B cell (primary cell): ENCODE data around the gene HGFAC. TPM values are rescaled to one million over a fixed set of nuclear protein-coding genes. Genes with fewer than 3 reads are reported as not detected.

Experiments
- ATAC-seq: fragments of 200-7000 bp; cut with Tn5 transposase; one replicate; pipeline ENCODE4 v1.10.0; 2021; ENCODE audit warnings: low read depth, mild to moderate bottlenecking, moderate number of reproducible peaks, moderate library complexity
- CTCF ChIA-PET: fragments of 350-600 bp; sonication (Branson Sonifier 250); formaldehyde crosslinking; loops from one replicate; lab custom pipeline; 2021; ENCODE audit warnings: antibody characterized with exemption, inconsistent platforms; lab: Charles Lee
- POLR2A ChIA-PET: fragments of 350-600 bp; sonication (Branson Sonifier 250); formaldehyde crosslinking; loops from one replicate; lab custom pipeline; 2021; ENCODE audit warnings: antibody characterized with exemption; lab: Charles Lee
- DNase-seq: peaks from one replicate; pipeline ENCODE4 v3.0.0; 2013
- H2AFZ ChIP-seq: 2 replicates; pipeline ENCODE4 v1.6.1; 2012; ENCODE audit warnings: mild to moderate bottlenecking, low read depth, low read length; ENCODE audit not compliant: insufficient read depth, poor library complexity, severe bottlenecking
- H3K27ac ChIP-seq, 2 donors: 1 replicate in 1 of 2; 2 replicates in 1 of 2; pipeline ENCODE4 v1.5.1; 2012 to 2013; ENCODE audit warnings: low read length in 2 of 2, mild to moderate bottlenecking in 2 of 2, moderate library complexity in 1 of 2
- H3K27me3 ChIP-seq, 4 experiments: fragments of 200-600 bp in 1 of 4; sonication (generic) in 1 of 4; replicated peaks in 1 of 4; 1 replicate in 2 of 4; 2 replicates in 2 of 4; pipeline versions ENCODE4 v1.6.1 to v1.7.0; 2013 to 2016; ENCODE audit warnings: low read length in 3 of 4, mild to moderate bottlenecking in 2 of 4, mixed read lengths in 1 of 4, moderate library complexity in 1 of 4; ENCODE audit not compliant: insufficient read depth in 4 of 4, control insufficient read depth in 3 of 4; ENCODE audit errors: control extremely low read depth in 1 of 4
- H3K36me3 ChIP-seq, 2 experiments: replicated peaks in 1 of 2; 1 replicate in 1 of 2; 2 replicates in 1 of 2; pipeline versions ENCODE4 v1.6.1 to v1.7.1; 2013; ENCODE audit warnings: low read length in 1 of 2; ENCODE audit not compliant: insufficient read depth in 2 of 2, control insufficient read depth in 1 of 2; ENCODE audit errors: control extremely low read depth in 1 of 2, extremely low read depth in 1 of 2
- H3K4me1 ChIP-seq, 2 donors: fragments of 200-600 bp in 1 of 2; sonication (generic) in 1 of 2; 1 replicate in 1 of 2; 2 replicates in 1 of 2; pipeline versions ENCODE4 v1.5.1 to v1.6.1; 2013 to 2017; ENCODE audit warnings: low read length in 2 of 2; ENCODE audit not compliant: control insufficient read depth in 2 of 2, insufficient read depth in 2 of 2
- H3K4me2 ChIP-seq: replicated peaks from 2 replicates; pipeline ENCODE3; 2012; ENCODE audit warnings: mild to moderate bottlenecking, low read depth, low read length; ENCODE audit not compliant: poor library complexity, severe bottlenecking
- H3K4me3 ChIP-seq, 5 experiments: fragments of 200-600 bp in 1 of 5; sonication (generic) in 1 of 5; 1 replicate in 3 of 5; 2 replicates in 2 of 5; pipeline versions ENCODE4 v1.5.1 to v1.7.0; 2011 to 2016; ENCODE audit warnings: low read length in 4 of 5, mild to moderate bottlenecking in 4 of 5, low read depth in 2 of 5, control low read depth in 1 of 5, moderate library complexity in 1 of 5; ENCODE audit not compliant: insufficient read depth in 1 of 5; ENCODE audit errors: control extremely low read depth in 1 of 5, extremely low read depth in 1 of 5
- H3K79me2 ChIP-seq: fragments of 200-600 bp; sonication (generic); one replicate; pipeline ENCODE4 v1.6.0; 2016; ENCODE audit warnings: low read length; ENCODE audit not compliant: control insufficient read depth, insufficient read depth
- H3K9ac ChIP-seq: fragments of 200-600 bp; sonication (generic); 2 replicates; pipeline ENCODE4 v1.6.1; 2017; ENCODE audit warnings: mild to moderate bottlenecking, low read length, moderate library complexity
- H3K9me3 ChIP-seq, 3 donors: one replicate each; pipeline versions ENCODE4 v1.6.1 to v1.7.1; 2013; ENCODE audit warnings: low read length in 2 of 3; ENCODE audit not compliant: control insufficient read depth in 2 of 3, insufficient read depth in 1 of 3; ENCODE audit errors: control extremely low read depth in 1 of 3
- H4K20me1 ChIP-seq: 2 replicates; pipeline ENCODE4 v1.6.0; 2012; ENCODE audit warnings: mild to moderate bottlenecking, low read length; ENCODE audit not compliant: insufficient read depth, control insufficient read depth, poor library complexity, severe bottlenecking
- H3K27ac Mint-ChIP-seq: one replicate; pipeline ENCODE4 v1.8.0; 2021; ENCODE audit warnings: mixed read lengths
- H3K27me3 Mint-ChIP-seq: one replicate; pipeline ENCODE4 v1.8.0; 2021; ENCODE audit warnings: mixed read lengths
- H3K4me1 Mint-ChIP-seq: one replicate; pipeline ENCODE4 v1.8.0; 2021; ENCODE audit warnings: mixed read lengths
- H3K4me3 Mint-ChIP-seq: one replicate; pipeline ENCODE4 v1.8.0; 2021; ENCODE audit warnings: mixed read lengths
- H3K9me3 Mint-ChIP-seq: one replicate; pipeline ENCODE4 v1.8.0; 2022; ENCODE audit warnings: mixed read lengths; ENCODE audit not compliant: insufficient read depth
- EZH2 ChIP-seq: IDR thresholded peaks from 2 replicates; pipeline ENCODE4 v1.6.1; 2012; ENCODE audit warnings: borderline replicate concordance, low read depth, mild to moderate bottlenecking, moderate library complexity, low read length; ENCODE audit not compliant: insufficient read depth, poor library complexity, severe bottlenecking
- WGBS: methylation state at CpG from one replicate; pipeline ENCODE4 v1.1.5; 2013; ENCODE audit warnings: missing lambda C conversion rate; ENCODE audit not compliant: insufficient coverage; 5-methylcytosine and 5-hydroxymethylcytosine counted together
- intact Hi-C: fragments of 100-400 bp; cut with micrococcal nuclease; formaldehyde crosslinking; loops from one replicate; pipeline ENCODE4 v1.10.0; 2022
- polyA plus RNA-seq: library from polyadenylated mRNA; depleted of rRNA; stranded (reverse); fragments of >200 nt; gene quantifications from 2 replicates; pipeline ENCODE4 v1.2.3, GENCODE V29; 2012
- total RNA-seq, 2 donors: library from RNA; stranded (reverse); fragments of 120-200 nt in 1 of 2; gene quantifications; 1 replicate in 1 of 2; 2 replicates in 1 of 2; pipeline versions ENCODE4 v1.2.3 to v1.2.4, GENCODE V29; 2013 to 2022
- TF ChIP-seq, protein P1 (sequence below): fragments of 200-600 bp; IDR thresholded peaks from one replicate; pipeline ENCODE4 v1.8.0; 2022; ENCODE audit warnings: antibody characterized with exemption, mild to moderate bottlenecking

The HGFAC gene
- total and polyA plus RNA-seq, 2 donors (not counting 1 experiment from before 2014, with no cell fraction given) = not detected

DNA sequence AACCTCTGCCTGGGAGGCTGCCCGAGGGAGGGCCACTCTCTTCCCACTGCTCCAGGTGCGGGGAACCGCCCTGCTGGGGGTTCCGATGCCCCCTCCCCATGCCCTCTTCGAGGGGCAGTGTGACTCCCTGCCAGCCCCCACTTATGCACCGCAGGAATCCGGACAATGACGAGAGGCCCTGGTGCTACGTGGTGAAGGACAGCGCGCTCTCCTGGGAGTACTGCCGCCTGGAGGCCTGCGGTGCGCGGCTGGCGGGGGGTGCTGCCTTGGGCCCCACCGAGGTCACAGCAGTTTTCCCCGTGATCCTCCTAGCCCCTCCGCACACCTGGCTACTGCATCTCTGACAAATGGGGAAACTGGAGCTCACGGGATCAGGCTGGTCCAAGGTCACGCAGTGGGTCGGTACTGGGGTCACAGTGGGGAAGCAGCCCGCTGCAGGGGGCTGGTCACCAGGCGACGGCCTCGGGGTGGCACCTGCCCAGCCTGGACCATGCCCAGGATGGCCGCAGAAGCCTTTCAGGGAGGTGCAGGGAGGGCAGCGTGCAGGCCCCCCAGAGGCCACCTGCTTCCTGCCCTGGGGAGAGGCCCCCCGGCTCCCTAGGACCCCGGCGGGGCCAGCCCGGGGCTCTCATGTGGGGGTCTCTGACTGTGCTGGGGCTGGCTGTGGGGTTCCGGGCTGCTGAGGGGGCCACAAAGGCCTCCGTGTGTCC lies 3.5 kb downstream of the HGFAC start:
- H3K27me3 Mint-ChIP-seq = peaks cover 5% of the 10 kb centered on the region
- TF ChIP-seq EZH2 = no peak
- TF ChIP-seq, protein P1, sequence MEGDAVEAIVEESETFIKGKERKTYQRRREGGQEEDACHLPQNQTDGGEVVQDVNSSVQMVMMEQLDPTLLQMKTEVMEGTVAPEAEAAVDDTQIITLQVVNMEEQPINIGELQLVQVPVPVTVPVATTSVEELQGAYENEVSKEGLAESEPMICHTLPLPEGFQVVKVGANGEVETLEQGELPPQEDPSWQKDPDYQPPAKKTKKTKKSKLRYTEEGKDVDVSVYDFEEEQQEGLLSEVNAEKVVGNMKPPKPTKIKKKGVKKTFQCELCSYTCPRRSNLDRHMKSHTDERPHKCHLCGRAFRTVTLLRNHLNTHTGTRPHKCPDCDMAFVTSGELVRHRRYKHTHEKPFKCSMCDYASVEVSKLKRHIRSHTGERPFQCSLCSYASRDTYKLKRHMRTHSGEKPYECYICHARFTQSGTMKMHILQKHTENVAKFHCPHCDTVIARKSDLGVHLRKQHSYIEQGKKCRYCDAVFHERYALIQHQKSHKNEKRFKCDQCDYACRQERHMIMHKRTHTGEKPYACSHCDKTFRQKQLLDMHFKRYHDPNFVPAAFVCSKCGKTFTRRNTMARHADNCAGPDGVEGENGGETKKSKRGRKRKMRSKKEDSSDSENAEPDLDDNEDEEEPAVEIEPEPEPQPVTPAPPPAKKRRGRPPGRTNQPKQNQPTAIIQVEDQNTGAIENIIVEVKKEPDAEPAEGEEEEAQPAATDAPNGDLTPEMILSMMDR = no peak
- no peak overlapping the region for H3K9ac ChIP-seq
- no peaks in the 10 kb centered on the region for H3K79me2 ChIP-seq
- no peak overlapping the region for H3K4me3 Mint-ChIP-seq
- H3K4me3 ChIP-seq = no peak overlapping the region
- no peaks in the 10 kb centered on the region for H4K20me1 ChIP-seq
- ATAC-seq (no peak), DNase-seq (no peak)
- H3K4me1 Mint-ChIP-seq = no peaks in the 10 kb centered on the region
- H3K27me3 ChIP-seq = peaks cover 0 to 5% (median 0%) of the 10 kb centered on the region in 4 experiments
- no peak overlapping the region for H3K27ac Mint-ChIP-seq
- 90% methylated on average over 27 of the region's 34 CpGs for WGBS
- no peaks in the 10 kb centered on the region for H3K9me3 ChIP-seq
- no peak overlapping the region for H3K27ac ChIP-seq
- no peak overlapping the region for H3K4me2 ChIP-seq
- ChIA-PET CTCF (interaction anchor here (3.1 to 6.4 kb wide), 2 partner anchors 36 to 100 kb away, joined by 10 to 56 read pairs; no protein-coding TSS in a partner anchor), POLR2A (interaction anchor here (0.5 kb wide), 1 partner anchor 92 kb away, joined by 3 read pairs; no protein-coding TSS in a partner anchor)
- H3K36me3 ChIP-seq = no peaks in the 10 kb centered on the region
- no peak overlapping the region for H2AFZ ChIP-seq
- H3K4me1 ChIP-seq = peaks cover 0 to 10% of the 10 kb centered on the region in 2 donors
- intact Hi-C loops = loop anchor here (10.0 kb wide), 1 partner anchor 240 kb away; no protein-coding TSS in a partner anchor
- H3K9me3 Mint-ChIP-seq = no peaks in the 10 kb centered on the region
